Frontal cortex (tissue), 4 donors: ENCODE measurements around the gene AGXT2. TPM values are rescaled to one million over a fixed set of nuclear protein-coding genes. Genes with fewer than 3 reads are reported as not detected.
"Not testable (repeated sequence)": the region's sequence is repeated elsewhere in the genome, so short reads cannot be mapped to it uniquely, and the experiment has no call there.

Source experiments
- DNase-seq, 2 donors: peaks; one replicate each; pipeline ENCODE4 v3.0.0; 2012; ENCODE audit warnings: low spot score in 2 of 2
- FAIRE-seq: peaks from 2 replicates; lab custom pipeline; 2012; peaks lifted over from hg19 to GRCh38; lab: Jason Lieb, UNC
- total RNA-seq: library from RNA; depleted of rRNA; stranded (reverse); fragments of >200 nt; gene quantifications from one replicate; pipeline ENCODE4 v1.2.3, GENCODE V29; 2014
- donor health status: control.
- donor health status: control.
- donor health status: control.

AGXT2 gene
- total RNA-seq, 1 donor from 2014 or later, result not detected

DNA sequence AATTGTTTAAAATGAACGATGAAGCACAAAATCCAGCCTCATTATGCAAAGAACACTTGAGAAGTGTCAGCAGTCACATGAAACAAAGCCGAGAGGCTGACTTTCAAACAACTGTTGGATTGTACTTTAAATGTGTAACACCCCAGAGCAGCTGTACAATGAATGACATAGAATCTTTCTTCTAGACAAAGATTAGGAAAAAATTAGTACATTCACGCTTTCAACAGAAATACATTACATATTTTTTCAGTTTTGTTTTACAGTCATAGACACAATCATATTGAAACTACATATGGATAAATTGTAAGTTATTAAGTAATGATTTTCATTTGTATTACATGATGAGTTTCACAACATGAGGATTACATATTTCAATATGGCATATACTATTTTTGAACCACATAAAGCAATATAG is 10.6 kb upstream of the AGXT2 start:
- DNase-seq (no peak), FAIRE-seq (no peak)

DNA sequence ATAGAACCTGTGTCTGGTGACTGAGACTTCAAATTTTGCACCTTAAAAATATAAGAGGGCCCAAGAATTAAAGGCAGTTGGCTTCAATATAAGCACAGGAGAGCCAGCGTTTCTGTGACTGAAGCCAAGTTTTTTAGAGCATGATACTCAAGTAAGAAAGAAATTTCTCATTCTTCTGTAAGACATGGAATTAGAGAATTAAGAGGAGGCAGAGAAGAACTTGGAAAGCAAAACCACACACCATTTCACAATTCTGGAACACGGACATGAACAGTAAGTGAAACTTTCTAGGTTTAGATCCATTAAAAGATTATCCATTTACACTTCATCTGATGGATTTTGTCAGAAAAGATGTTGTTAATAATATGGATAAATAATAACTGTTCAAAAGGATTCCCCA is 8.9 kb upstream of the AGXT2 start:
- FAIRE-seq, result no peak

DNA sequence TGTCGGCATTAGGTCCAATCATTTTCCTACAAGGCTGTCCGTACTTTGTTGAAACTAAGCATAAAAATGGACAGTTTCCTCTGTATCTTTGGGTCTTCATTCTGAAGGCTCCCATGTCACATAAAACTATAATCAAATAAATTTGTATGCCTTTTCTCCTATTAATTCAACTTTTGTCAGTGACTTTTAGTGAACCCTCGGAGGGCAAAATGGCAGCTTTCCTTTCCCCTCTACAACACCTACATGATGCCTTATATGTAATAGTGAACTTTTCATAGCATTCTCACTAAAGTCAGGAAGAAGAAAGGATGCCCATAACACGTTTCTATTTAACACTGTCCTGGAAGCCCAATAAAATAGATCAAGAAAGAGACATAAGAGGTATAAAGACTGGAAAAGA is 5.1 kb upstream of the AGXT2 start:
- DNase-seq (no peak), FAIRE-seq (no peak)

More for the DNA sequence above, 8.9 kb upstream of the AGXT2 start:
- no peak for DNase-seq

DNA sequence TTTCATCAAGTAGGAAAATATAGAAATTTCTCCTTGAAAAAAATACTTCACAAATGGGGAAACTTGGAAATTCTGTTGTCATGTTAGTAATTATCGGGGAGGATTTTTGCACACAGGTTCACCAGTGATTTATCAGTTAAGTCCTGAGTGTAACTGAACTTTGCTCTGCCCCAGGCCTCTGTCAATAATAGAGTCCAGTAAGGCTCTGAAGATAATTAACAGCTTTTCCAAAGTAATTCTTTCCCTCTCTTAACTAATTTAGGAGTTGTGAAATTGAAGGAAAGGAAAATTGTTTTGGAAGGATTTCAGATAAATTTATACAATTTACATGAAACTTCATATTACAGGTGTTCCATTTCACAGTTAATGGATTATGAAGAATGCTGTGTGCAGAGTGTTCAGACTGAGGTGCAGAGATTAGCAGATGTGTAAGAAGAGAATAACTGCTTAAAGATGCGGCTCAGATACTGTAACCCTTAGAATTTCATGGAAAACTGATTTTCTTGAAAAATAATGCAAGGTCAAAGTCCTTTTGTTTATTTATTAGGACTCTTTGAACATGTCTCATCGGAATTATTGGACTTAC is 2.9 kb upstream of the AGXT2 start:
- no peak for DNase-seq
- FAIRE-seq, result no peak

DNA sequence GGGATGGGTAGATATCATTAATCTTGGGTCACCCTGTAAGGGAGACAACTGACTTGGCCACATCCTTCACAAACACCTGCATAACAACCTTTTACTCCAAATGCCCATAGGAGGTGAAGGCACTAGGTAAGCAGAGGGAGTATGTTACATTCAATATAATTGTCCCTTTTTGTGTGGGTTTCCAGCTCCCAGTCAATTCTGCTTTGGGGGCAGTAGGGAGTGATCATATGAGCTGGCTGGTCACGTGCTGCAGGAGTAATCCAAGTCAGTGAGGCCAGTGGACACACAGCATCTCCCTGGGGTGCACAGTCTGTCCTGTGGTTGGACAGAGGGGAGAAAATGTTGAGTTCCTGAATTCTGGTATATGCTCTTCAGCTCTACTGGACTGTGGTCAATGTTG is 1.2 kb upstream of the AGXT2 start:
- no peak for FAIRE-seq
- DNase-seq, result no peak

DNA sequence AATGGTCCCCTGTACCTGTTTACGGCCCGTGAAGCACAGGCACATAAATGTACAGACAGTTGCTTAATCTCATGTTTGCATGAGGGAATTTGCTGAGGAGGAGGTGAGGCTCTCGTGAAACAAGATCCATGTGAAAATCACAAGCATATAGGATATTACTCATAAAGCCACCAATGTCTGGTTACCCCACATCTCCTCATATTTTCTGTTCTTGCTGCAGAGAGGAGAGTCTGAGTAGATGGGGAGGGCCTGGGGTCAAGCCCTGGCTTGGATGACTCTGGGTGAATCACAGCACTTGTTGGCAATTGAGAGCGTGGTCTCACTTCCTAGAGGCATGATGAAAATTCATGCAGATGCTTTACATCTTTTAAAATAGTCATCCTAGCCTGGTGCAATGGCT is 975 bp downstream of the AGXT2 start:
- DNase-seq, result no peak
- no peak for FAIRE-seq

DNA sequence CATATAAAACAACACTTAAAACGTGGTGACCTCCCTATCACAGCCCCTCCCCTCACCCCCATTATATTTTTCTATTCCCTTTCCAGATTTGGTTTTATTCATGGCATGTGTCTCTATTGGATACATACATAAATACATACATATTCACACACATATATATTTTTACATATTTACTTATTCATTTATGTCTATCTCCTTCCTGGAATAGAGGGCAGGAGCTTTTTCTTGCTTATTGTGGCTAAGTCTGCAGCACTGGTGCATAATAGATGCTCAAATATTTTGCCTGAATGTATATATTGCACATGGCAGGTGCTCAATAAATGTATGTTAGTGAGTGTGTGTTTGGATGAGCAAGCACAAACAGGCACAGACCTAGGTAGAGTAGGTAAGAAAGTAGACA is 2.5 kb downstream of the AGXT2 start:
- DNase-seq (no peak), FAIRE-seq (no peak)

DNA sequence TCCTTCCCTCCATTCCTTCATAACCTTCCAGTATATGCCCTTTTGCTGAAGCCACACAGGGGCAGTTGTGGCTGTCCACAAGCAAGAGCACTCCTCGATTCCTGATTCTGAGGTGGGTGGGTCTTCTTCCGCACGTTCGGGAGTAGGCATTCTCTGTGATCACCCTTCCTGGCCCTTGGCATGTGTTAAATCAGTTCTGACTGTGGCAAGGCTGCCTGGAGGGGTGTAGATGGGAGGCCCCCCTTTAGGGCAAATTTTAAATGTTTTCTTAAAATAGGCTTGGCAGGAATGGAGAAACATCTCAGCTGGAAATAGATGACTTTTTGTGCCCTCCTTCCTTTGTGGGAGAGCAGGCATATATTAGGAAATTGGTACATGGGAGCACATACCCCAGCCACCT is 3.1 kb downstream of the AGXT2 start:
- FAIRE-seq (no peak), DNase-seq (no peak)

DNA sequence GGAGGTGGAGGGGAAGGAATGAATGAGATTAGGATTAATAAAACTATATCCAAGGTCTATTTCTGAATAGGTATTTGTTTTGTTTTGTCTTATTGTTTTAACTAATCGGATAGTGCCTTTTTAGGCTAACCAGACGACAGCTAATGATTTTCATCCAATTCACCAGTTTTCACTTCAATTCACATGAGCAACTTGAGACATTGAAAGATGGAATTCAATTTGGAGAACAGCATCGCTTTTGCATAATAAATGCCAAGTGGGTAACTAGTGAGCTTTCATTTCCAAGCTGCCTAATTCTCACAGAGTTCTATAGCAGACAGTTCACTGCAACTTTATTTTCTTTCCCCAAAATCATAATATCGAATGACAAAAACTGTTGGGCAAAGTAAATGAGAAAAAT is 5.0 kb downstream of the AGXT2 start:
- DNase-seq, result no peak
- FAIRE-seq, result no peak

DNA sequence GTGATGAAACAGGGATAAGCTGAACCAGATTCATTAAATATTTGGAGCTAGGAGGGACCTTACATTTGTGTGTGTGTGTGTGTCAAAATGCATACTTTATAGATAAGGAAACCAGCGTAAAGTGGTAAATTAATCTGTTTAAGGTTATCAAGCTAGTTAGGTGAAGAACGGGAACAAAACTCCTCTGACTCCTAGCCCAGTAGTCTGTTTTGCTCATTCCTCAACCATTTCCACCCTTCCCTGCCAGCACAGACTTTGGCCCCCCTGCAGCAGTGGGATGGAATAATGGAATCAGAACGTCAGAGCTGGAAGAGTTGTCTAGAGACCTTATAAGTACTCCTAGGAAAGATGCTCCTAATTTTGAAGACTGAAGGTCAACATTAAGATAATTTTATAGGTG is 6.5 kb downstream of the AGXT2 start:
- DNase-seq, result no peak
- no peak for FAIRE-seq

DNA sequence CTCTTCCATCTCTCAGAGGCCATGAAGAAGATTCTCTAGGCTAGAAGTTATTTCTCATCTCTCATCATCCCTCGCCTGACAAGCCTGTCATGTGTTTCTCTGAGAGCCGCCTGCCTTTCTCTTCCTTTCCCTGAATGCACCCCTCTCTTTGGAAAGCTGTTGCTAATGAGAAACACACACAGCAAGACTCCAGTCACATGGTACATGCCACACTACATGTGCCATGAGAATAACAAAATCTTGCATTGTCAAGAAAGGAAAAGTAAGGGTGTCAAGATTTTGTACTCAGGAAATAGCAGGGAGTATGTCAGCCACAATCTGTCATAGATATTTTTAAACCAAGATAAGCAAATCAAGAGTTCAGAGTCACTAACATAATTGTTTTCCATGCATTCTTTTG is 8.9 kb downstream of the AGXT2 start:
- DNase-seq (no peak), FAIRE-seq (no peak)

DNA sequence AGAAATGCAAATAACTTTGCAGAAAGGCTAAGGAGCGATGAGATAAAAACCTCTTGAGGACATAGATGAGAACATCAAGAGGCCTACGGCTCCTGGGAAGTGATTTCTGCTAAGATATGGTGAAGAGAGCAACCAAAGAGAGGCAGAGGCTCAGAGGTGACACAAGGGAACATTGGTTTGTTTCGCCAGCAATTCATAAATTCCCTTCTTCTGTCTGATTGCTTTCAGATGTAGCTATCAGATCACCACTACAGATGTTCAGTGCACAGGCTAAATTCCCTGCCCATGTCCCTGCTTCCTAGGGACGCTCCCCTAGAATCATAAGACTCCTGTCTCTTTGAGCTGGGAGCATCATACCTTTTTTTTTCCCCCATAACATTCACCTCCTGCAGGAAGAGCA is 11.2 kb downstream of the AGXT2 start:
- no peak for FAIRE-seq

DNA sequence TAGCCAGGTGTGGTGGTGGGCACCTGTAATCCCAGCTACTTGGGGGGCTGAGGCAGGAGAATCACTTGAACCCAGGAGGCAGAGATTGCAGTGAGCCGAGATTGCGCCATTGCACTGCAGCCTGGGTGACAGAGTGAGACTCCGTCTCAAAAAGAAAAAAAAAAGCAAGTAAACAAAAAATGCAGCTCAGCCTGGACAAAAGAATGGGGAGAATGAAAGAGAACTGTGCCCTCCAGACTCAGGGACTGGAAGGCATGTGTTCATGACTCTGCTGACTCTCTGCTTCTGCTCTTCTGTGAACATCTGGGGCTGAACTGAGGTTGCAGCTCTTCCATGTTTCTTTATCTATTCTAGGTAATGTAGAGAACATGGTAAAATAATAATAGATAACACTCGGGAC is 11.8 kb downstream of the AGXT2 start:
- FAIRE-seq, DNase-seq: not testable (repeated sequence)

More for the DNA sequence above, 11.2 kb downstream of the AGXT2 start:
- no peak for DNase-seq

DNA sequence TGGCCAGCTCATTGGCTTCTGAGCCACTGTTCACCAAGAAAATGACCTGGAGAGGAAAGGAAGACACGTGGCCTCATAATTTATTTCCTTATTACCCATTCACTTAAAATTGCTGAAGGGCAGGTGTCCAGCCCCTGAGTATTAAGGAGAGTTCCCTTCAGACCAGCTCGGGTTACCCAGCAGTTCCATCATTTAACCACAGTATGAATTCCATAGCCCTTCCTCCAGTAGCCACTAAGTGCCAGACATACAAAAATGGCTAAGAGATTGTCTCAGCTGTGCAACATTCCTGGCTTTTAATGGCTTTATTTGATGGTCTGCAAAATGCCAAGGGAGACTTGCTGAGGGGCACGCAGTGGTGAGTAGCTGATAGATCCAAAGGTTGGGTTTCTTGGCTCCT is 12.5 kb downstream of the AGXT2 start:
- FAIRE-seq, result no peak
- DNase-seq, result no peak

DNA sequence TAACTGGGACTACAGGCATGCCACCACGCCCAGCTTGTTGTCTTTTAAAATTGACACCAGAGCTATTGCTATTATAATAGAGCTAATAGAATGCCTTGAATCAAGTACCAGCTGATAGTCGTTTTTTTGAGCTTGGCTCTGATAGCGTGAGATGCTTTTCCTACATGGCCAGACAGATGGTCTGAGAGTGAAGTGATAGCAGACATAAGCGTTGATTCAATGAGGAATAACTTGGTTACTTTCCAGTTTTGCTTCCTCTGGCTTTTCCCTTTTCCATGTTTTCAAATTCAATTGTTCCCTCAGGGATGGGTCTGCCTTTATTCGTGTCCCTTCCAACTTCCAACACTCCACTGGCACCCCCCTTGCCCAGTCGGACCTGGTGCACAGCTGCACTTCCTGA is 15.4 kb downstream of the AGXT2 start:
- DNase-seq (no peak), FAIRE-seq (no peak)

DNA sequence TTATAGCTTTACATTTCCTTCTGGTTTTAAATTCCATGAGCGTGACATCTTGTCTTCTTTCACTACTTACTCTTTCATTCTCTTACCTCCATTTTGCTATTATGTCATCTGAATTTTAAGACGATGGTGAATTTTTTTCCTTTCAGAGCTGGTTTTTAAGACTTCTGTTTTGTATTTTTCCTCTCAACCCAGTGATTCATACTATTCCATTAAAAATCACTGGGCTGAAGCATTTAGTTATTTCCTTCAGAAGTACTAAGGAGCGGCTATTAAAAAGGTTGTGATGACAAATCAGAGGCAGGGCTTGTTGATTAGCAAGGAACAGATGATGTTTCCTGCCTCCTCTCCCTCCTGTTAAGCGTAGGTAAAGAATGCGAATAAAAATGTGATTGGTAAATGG is 16.5 kb downstream of the AGXT2 start:
- no peak for DNase-seq
- no peak for FAIRE-seq

DNA sequence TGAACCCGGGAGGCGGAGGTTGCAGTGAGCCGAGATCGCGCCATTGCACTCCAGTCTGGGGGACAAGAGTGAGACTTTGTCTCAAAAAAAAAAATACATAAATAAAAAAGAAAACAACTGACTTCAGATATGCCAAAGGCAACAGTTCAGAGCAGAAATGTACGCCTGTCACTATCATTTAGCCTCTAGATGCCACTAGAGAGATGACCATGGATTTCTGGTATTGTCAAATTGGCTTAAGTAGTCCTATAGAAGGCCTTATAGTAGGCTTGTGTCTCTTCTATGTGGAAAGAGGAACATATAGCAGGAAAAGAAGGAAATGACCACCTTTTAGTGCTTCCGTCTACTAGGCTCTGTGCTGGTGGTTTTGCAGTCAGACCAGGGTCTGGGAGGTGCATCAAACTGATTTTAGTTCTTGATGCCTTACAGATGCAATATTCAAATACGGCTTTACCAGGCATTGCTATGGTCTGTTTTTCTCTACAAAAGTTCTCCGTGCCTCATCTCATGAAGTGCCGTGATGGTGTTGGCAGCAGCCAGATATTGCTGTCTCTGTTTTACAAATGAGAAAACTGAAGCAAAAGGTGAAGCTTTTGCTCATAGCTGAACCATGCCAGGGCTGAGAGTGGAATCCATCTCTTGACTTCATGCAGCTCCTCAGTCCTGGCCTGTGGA is 17.2 kb downstream of the AGXT2 start:
- DNase-seq, result no peak

DNA sequence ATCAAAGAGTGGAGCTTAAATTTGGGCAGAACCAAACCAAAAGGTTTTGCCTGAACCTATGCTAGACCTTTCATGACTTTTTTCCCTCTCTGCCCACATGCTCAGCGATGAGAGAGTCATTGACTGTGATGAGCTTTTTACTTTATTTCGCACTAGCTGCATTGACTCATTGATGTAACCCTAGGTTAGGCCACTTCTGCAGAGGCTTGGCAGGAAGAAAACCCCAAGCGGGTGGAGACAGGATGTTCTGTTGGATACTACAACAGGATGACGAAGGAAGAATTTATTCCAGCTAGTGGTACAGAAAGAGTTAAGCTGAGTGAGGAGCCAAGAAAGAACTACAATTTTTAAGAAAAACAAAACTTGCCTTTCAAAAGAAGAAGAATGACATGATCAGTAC is 18.4 kb downstream of the AGXT2 start:
- DNase-seq (no peak), FAIRE-seq (no peak)

More for the DNA sequence above, 17.2 kb downstream of the AGXT2 start:
- FAIRE-seq, result no peak

DNA sequence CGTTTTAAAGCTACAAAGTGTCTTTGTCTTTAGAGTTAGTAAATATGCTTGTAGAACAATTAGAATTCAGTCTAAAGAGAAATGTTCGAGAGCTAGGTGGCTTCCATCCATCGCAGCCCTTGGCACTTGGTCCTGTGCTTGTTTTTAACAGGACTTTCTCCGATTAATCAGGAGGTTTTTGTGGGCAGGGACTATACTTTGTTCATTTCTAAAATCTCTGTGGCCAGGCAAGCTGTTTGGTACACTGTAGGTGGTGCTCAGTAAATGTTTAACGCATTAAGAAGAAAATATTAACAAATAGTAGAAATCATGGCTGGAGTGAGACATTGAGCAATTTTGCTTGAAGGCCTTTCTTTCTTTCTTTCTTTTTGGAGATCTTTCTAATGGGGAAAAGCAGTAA is 20.8 kb downstream of the AGXT2 start:
- DNase-seq (no peak), FAIRE-seq (no peak)

DNA sequence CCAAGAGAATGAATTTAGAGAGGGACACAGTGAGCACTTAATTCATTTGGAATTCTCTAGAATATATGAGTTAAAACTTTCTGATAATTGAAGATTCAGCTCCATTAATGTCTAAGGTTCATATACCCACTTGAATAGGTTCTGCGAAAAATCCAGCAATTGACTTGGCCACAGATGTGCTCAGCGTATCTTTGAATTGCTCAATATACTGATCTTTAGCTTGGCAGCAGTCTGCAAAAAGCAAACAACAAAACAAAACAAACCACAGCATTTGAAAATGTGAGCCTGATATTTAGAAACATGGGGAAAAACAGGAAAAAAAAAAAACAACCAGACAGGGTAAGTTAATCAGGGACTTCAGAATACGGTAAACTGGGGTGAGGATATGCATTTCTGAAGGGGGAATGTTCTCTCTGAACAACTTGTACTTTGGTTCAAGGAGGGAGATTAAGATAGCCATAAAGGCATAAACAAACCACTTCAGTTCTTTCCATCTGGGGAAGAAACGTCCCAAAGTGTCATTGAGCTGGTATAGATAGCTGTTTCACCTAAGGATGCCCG is 21.4 kb downstream of the AGXT2 start:
- DNase-seq (no peak), FAIRE-seq (no peak)

DNA sequence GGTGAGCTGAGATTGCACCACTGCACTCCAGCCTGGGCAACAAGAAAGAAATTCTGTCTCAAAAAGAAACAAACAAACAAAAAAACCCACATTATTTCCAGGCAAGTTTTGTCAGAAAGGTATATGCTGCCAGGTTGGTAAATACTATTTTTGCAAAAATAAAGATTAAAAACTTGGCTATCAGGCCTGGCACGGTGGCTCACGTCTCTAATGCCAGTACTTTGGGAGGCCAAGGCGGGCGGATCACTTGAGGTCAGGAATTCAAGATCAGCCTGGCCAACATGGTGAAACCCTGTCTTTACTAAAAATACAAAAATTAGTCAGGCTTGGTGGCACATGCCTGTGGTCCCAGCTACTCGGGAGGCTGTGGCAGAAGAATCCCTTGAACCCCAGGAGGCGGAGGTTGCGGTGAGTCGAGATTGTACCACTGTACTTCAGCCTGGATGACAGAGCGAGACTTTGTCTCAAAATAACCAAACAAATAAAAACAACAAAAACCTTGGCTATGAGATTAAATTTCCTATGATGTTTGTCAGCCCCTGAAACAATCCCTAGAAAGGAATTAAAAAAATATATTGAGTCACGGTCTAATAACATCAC is 22.7 kb downstream of the AGXT2 start:
- DNase-seq, result no peak
- no peak for FAIRE-seq
